Pancreas (tissue), 10 donors: Measurements from ENCODE around the gene ETV3. TPM values are rescaled to one million over a fixed set of nuclear protein-coding genes. Genes with fewer than 3 reads are reported as not detected.
A peak's percentile ranks its signal among the peaks of the same experiment; 100 is the strongest.

Source experiments
- ATAC-seq, 4 donors: fragments of 200-7000 bp; cut with Tn5 transposase; one replicate each; pipeline versions ENCODE4 v1.8.0 to v1.9.1; 2020; ENCODE audit warnings: mild to moderate bottlenecking in 4 of 4, moderate library complexity in 4 of 4
- DNase-seq, 6 donors: peaks; one replicate each; pipeline ENCODE4 v3.0.0-alpha.2; 2020
- FAIRE-seq: peaks from 2 replicates; lab custom pipeline; 2012; peaks lifted over from hg19 to GRCh38; lab: Jason Lieb, UNC
- H3K27ac ChIP-seq, 4 donors: fragments of 200-600 bp; sonication (generic); 1 replicate in 3 of 4; 2 replicates in 1 of 4; pipeline versions ENCODE4 v1.5.0 to v1.8.0; 2020
- H3K27me3 ChIP-seq, 4 donors: fragments of 200-600 bp; one replicate each; pipeline ENCODE4 v1.8.0; 2021
- H3K36me3 ChIP-seq, 3 donors: fragments of 200-600 bp; sonication (generic) in 1 of 3; one replicate each; pipeline versions ENCODE4 v1.5.0 to v1.8.0; 2020 to 2021
- H3K4me1 ChIP-seq, 3 donors: fragments of 200-600 bp; one replicate each; pipeline ENCODE4 v1.8.0; 2021
- H3K4me3 ChIP-seq, 4 donors: fragments of 200-600 bp; sonication (generic) in 2 of 4; one replicate each; pipeline versions ENCODE4 v1.5.0 to v1.8.0; 2020 to 2021
- H3K9me3 ChIP-seq, 4 donors: fragments of 200-600 bp; one replicate each; pipeline ENCODE4 v1.8.0; 2021
- CTCF ChIP-seq, 4 donors: fragments of 200-600 bp; sonication (generic) in 3 of 4; IDR thresholded peaks; one replicate each; pipeline versions ENCODE4 v1.5.0 to v1.8.0; 2021; ENCODE audit warnings: antibody characterized with exemption in 4 of 4
- WGBS, 2 donors: extraction: QIAGEN DNeasy Blood & Tissue Kit; methylation state at CpG; one replicate each; pipeline ENCODE4 v1.1.7; 2013; 5-methylcytosine and 5-hydroxymethylcytosine counted together
- intact Hi-C, 3 donors: fragments of 100-400 bp; cut with DNase I; formaldehyde crosslinking; loops; one replicate each; pipeline versions ENCODE4 v1.11.1 to v1.14.2; 2022
- polyA plus RNA-seq, 2 donors: library from polyadenylated mRNA; stranded (reverse); fragments of 200-250 nt; gene quantifications; one replicate each; pipeline ENCODE4 v1.2.3, GENCODE V29; 2013
- total RNA-seq, 6 donors: library from RNA; stranded (reverse); fragmentation: NEBNext Ultra II Directional in 4 of 6; extraction: Animal tissue kit (Norgen Biotek cat#: 25700) in 4 of 6; gene quantifications; one replicate each; pipeline versions ENCODE4 v1.2.1 to v1.2.4, GENCODE V29; 2021 to 2023
- donor health status: healthy with polysubstance abuse.
- donor health status: DM: no; HTN: no; CAD: no; lungs with moderate emphysema.
- donor health status: DM: no; HTN: no; CAD: no.
- donor health status: control.
- donor health status: control.
- donor health status: Bipolar disorder and iron deficiency.
- donor health status: DM: yes; HTN: yes; CAD: no.
- donor health status: DM: no; HTN: no; CAD: no.
- donor health status: DM: no; HTN: no; CAD: no.
- donor health status: DM: yes; HTN: yes; CAD: no.

ETV3 gene
- total and polyA plus RNA-seq, 8 donors = 2.9 to 12.9 (median 7.3) TPM

GRCh38 chr1:157089789-157090188 is 48.4 kb downstream of the ETV3 start:
- ATAC-seq = peak in 3 of 4 donors; percentile 12 to 17 (median 15)

DNA sequence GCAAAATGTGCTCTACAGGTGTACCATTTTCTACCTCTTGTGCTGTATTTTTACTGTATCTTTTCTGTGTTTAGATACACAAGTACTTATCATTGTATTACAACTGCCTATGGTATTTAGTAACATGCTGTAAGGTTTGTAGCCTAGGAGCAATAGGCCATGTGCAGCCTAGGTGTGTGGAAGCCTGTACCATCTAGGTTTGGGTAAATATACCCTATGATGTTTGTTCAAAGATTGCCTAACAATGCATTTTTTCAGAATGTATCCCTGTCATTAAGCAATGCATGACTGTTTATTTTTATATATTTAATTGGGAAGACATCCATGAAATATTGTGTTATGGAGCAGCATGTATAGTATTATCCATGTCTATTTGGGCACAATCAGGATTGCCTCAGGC is 49.6 kb downstream of the ETV3 start:
- ATAC-seq = no peak
- TF ChIP-seq CTCF (IDR thresholded peaks at IDR 0.05) = no peak
- no peaks in the 10 kb centered on the region for H3K9me3 ChIP-seq
- intact Hi-C loops = no loop called here
- DNase-seq = no peak
- no peak overlapping the region for H3K4me3 ChIP-seq
- H3K4me1 ChIP-seq = no peaks in the 10 kb centered on the region
- no peak for FAIRE-seq
- H3K27me3 ChIP-seq = no peaks in the 10 kb centered on the region
- H3K27ac ChIP-seq = no peak overlapping the region
- H3K36me3 ChIP-seq = no peaks in the 10 kb centered on the region

More at GRCh38 chr1:157089789-157090188, 48.4 kb downstream of the ETV3 start:
- Histone ChIP-seq H3K36me3 (no peaks in the 10 kb centered on the region), H3K9me3 (no peaks in the 10 kb centered on the region), H3K4me1 (no peaks in the 10 kb centered on the region), H3K27ac (no peak overlapping the region), H3K27me3 (no peaks in the 10 kb centered on the region), H3K4me3 (no peak overlapping the region)
- FAIRE-seq = no peak
- intact Hi-C loops = loop anchor here in 2 of 3 donors (2.0 to 10.0 kb wide), 3 partner anchors 68 to 405 kb away; no protein-coding TSS in a partner anchor
- DNase-seq = no peak
- TF ChIP-seq CTCF (IDR thresholded peaks at IDR 0.05) = no peak
- WGBS, 2 donors = 72 to 77% methylated on average over 9 of the region's 9 CpGs

GRCh38 chr1:157087030-157087429 is 51.2 kb downstream of the ETV3 start:
- Histone ChIP-seq H3K9me3 (no peaks in the 10 kb centered on the region), H3K4me3 (no peak overlapping the region), H3K27ac (no peak overlapping the region), H3K27me3 (no peaks in the 10 kb centered on the region), H3K4me1 (no peaks in the 10 kb centered on the region), H3K36me3 (no peaks in the 10 kb centered on the region)
- no peak for TF ChIP-seq CTCF (IDR thresholded peaks at IDR 0.05)
- FAIRE-seq = no peak
- DNase-seq = no peak
- no peak for ATAC-seq
- 81 to 89% methylated on average over 5 of the region's 5 CpGs for WGBS, 2 donors
- intact Hi-C loops = no loop called here

DNA sequence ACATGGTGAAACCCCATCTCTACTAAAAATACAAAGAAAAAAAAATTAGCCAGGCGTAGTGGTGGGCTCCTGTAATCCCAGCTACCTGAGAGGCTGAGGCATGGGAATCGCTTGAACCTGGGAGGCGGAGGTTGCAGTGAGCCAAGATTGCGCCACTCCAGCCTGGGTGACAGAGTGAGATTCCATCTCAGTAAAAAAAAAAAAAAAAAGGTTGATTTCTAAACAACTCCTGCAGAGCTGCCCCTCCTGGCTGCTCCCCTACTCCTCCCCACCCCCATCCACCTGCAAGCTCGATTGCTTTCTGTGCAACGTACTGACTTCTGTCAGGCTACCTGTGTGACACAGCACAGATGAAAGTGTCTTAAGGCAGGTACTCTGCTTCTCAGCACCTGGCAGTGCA is 51.9 kb downstream of the ETV3 start:
- no peaks in the 10 kb centered on the region for H3K9me3 ChIP-seq
- intact Hi-C loops = no loop called here
- H3K27me3 ChIP-seq = no peaks in the 10 kb centered on the region
- 72 to 76% methylated on average over 6 of the region's 6 CpGs for WGBS, 2 donors
- DNase-seq (no peak), ATAC-seq (no peak), FAIRE-seq (no peak)
- H3K36me3 ChIP-seq = no peaks in the 10 kb centered on the region
- H3K27ac ChIP-seq = no peak overlapping the region
- TF ChIP-seq CTCF (IDR thresholded peaks at IDR 0.05) = no peak
- no peaks in the 10 kb centered on the region for H3K4me1 ChIP-seq
- H3K4me3 ChIP-seq = no peak overlapping the region

GRCh38 chr1:157085421-157085820 is 52.8 kb downstream of the ETV3 start:
- FAIRE-seq (no peak), DNase-seq (no peak), ATAC-seq (no peak)
- 84 to 85% methylated on average over 5 of the region's 5 CpGs for WGBS, 2 donors
- TF ChIP-seq CTCF (IDR thresholded peaks at IDR 0.05) = no peak
- Histone ChIP-seq H3K4me1 (no peaks in the 10 kb centered on the region), H3K4me3 (no peak overlapping the region), H3K9me3 (no peaks in the 10 kb centered on the region), H3K27me3 (no peaks in the 10 kb centered on the region), H3K27ac (no peak overlapping the region), H3K36me3 (no peaks in the 10 kb centered on the region)
- intact Hi-C loops = no loop called here
